ENCODE measurements around the gene ATP8A2. TPM values are rescaled to one million over a fixed set of nuclear protein-coding genes. Genes with fewer than 3 reads are reported as not detected.

Gene ATP8A2
- total RNA-seq, 2 donors from 2014 or later, result 0.13 to 0.21 TPM

DNA sequence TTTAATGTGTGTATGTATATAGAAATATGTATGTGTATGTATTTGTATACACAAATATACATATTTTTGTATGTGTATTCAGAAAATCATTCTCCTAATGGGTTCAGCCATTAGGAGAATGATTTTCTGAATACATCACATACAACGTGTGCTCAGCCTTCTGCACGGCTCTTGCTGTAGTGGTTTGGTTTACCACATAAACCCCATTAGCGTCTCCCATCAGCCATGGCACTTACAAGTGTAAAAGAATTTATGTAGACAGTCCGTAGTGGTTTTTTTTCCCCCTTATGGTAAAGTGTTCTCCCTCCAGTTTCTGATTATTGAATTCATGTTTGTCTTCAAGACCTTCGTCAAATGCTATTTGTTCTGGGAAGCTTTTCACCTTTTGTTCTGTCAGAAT lies 38.2 kb downstream of the ATP8A2 start:
- no peak overlapping the region for H3K27ac Mint-ChIP-seq
- no peaks in the 10 kb centered on the region for H3K9me3 Mint-ChIP-seq
- no peaks in the 10 kb centered on the region for H3K36me3 Mint-ChIP-seq (ENCODE audit: low read depth)
- peaks cover 1% of the 10 kb centered on the region for H3K27me3 Mint-ChIP-seq
- H3K4me3 Mint-ChIP-seq, result no peak overlapping the region
- no peak for ATAC-seq (replicated peaks)
- H3K4me1 Mint-ChIP-seq, result no peaks in the 10 kb centered on the region

DNA sequence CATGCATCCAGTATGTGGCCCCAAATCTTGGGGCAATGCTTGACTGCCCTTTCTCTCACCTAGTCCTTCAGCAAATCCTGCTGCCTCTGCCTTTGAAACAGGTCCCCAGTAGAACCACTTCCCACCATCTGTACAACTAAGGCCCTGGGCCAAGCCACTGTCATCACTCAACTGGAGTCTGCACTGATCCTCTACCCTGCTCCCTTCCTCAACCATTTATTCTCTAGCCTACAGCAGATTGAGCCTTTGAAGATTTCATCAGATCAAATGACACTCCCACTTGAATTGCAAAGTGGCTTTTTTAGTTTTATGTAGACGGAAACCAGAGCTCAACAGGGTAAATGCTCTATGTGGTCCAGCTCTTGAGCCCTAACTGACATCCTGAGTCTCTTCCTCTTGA lies 43.5 kb downstream of the ATP8A2 start:
- H3K4me1 Mint-ChIP-seq, result no peaks in the 10 kb centered on the region
- no peak overlapping the region for H3K4me3 Mint-ChIP-seq
- no peak for ATAC-seq (replicated peaks)
- H3K9me3 Mint-ChIP-seq, result no peaks in the 10 kb centered on the region
- no peak overlapping the region for H3K27ac Mint-ChIP-seq
- no peaks in the 10 kb centered on the region for H3K36me3 Mint-ChIP-seq (ENCODE audit: low read depth)
- peaks cover 18% of the 10 kb centered on the region for H3K27me3 Mint-ChIP-seq

GRCh38 chr13:25417535-25417934 lies 45.8 kb downstream of the ATP8A2 start:
- no peak overlapping the region for H3K4me3 Mint-ChIP-seq
- H3K36me3 Mint-ChIP-seq (ENCODE audit: low read depth), result no peaks in the 10 kb centered on the region
- H3K4me1 Mint-ChIP-seq, result no peaks in the 10 kb centered on the region
- H3K27ac Mint-ChIP-seq, result no peak overlapping the region
- peaks cover 18% of the 10 kb centered on the region for H3K27me3 Mint-ChIP-seq
- ATAC-seq (replicated peaks), result no peak
- H3K9me3 Mint-ChIP-seq, result no peaks in the 10 kb centered on the region

DNA sequence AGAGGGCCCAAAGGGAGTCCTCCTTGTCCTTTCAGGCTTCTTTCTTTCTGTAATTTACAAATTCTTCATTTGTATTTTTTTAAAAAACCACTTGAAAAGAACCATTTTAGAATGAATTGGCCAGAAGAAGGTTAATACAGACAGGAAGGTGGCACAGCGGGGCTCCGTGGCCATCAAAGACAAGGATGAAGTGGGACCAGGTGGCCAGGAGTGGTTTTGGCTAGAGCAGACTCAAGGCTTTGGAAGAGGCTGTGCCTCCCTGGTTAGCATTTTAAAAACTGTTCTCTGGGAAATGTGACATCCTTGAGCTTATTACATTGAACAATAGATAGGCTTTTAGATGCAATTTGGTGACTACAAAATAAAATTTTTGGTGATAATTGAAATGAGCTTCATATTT lies 48.4 kb downstream of the ATP8A2 start:
- Mint-ChIP-seq H3K27ac (no peak overlapping the region), H3K27me3 (peaks cover 24% of the 10 kb centered on the region), H3K4me1 (no peaks in the 10 kb centered on the region), H3K4me3 (no peak overlapping the region), H3K9me3 (no peaks in the 10 kb centered on the region), H3K36me3 (ENCODE audit: low read depth) (no peaks in the 10 kb centered on the region)
- no peak for ATAC-seq (replicated peaks)

DNA sequence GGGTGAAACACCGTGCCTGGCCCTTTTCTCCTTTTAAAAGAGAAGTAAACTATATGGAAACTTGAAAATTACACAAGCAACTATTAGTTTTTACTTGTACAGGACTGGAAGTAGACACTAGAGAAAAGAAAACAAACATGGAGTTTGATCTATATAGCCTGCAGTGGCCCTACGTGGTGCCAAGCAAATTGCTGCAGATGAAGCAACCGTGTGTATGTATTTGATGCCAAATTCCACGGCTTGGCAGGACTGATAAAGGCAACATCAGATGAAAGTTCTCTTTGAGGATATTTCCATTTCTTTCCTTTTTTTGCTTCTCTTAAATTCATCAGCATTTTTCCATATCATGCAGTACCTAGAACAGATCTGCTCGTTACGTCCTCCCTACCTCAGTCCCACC lies 49.8 kb downstream of the ATP8A2 start:
- H3K36me3 Mint-ChIP-seq (ENCODE audit: low read depth), result no peaks in the 10 kb centered on the region
- ATAC-seq (replicated peaks), result no peak
- H3K27me3 Mint-ChIP-seq, result peaks cover 21% of the 10 kb centered on the region
- no peak overlapping the region for H3K4me3 Mint-ChIP-seq
- no peak overlapping the region for H3K27ac Mint-ChIP-seq
- H3K9me3 Mint-ChIP-seq, result no peaks in the 10 kb centered on the region
- H3K4me1 Mint-ChIP-seq, result no peaks in the 10 kb centered on the region

DNA sequence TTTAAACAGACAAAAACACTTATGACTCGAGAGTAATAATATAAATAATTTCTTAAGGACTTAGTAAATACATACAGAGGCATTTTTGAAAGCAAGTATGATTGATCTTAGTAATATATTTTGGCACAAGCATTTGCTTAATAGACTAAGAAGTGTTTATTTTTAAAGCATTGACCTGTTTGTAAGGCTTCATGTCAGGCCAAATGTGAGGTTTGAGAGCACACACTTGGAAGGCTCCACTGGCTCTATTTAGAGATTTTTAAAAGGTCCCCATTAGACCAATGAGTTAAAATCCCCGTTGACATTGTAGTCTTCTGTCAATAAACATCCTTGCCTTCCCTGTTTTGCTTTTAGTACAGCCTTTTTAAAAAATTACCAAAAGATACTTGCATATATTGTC lies 50.4 kb downstream of the ATP8A2 start:
- no peak overlapping the region for H3K4me3 Mint-ChIP-seq
- no peaks in the 10 kb centered on the region for H3K9me3 Mint-ChIP-seq
- H3K27me3 Mint-ChIP-seq, result peaks cover 21% of the 10 kb centered on the region
- ATAC-seq (replicated peaks), result no peak
- H3K36me3 Mint-ChIP-seq (ENCODE audit: low read depth), result no peaks in the 10 kb centered on the region
- no peaks in the 10 kb centered on the region for H3K4me1 Mint-ChIP-seq
- no peak overlapping the region for H3K27ac Mint-ChIP-seq

GRCh38 chr13:25423831-25424230 lies 52.1 kb downstream of the ATP8A2 start:
- no peaks in the 10 kb centered on the region for H3K4me1 Mint-ChIP-seq

GRCh38 chr13:25429466-25429865 lies 57.7 kb downstream of the ATP8A2 start:
- ATAC-seq (replicated peaks), result no peak
- no peaks in the 10 kb centered on the region for H3K9me3 Mint-ChIP-seq
- peaks cover 6% of the 10 kb centered on the region for H3K27me3 Mint-ChIP-seq
- H3K27ac Mint-ChIP-seq, result no peak overlapping the region
- no peaks in the 10 kb centered on the region for H3K4me1 Mint-ChIP-seq
- H3K36me3 Mint-ChIP-seq (ENCODE audit: low read depth), result no peaks in the 10 kb centered on the region
- no peak overlapping the region for H3K4me3 Mint-ChIP-seq

More at GRCh38 chr13:25423831-25424230, 52.1 kb downstream of the ATP8A2 start:
- no peak for ATAC-seq (replicated peaks)
- Mint-ChIP-seq H3K27ac (no peak overlapping the region), H3K36me3 (ENCODE audit: low read depth) (no peaks in the 10 kb centered on the region), H3K9me3 (no peaks in the 10 kb centered on the region), H3K4me3 (no peak overlapping the region), H3K27me3 (peaks cover 17% of the 10 kb centered on the region)

DNA sequence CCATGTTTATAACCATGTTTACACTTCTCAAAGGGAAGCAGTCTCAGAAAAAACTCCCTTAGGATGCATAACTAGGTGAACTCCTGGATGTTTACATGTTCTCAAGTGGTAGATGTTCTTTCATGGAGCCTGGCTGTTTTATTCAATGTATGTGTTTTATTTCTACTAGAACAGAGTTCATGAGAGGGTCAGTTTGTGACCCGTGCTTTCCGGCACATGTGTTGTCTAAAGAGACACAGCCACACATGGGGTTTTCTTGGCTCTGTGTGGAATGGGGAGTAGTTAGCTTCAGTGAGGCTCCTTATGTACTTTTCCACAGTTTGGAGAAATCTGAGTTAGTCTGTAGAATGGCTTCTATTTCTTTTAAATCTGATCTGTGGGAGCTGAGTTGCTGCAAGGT lies 60.9 kb downstream of the ATP8A2 start:
- Mint-ChIP-seq H3K27ac (no peak overlapping the region), H3K4me1 (no peaks in the 10 kb centered on the region), H3K9me3 (peaks cover 3% of the 10 kb centered on the region), H3K4me3 (no peak overlapping the region), H3K36me3 (ENCODE audit: low read depth) (no peaks in the 10 kb centered on the region), H3K27me3 (peaks cover 23% of the 10 kb centered on the region)
- ATAC-seq (replicated peaks), result no peak

GRCh38 chr13:25440061-25440460 lies 68.3 kb downstream of the ATP8A2 start:
- H3K4me1 Mint-ChIP-seq, result no peaks in the 10 kb centered on the region
- no peak overlapping the region for H3K27ac Mint-ChIP-seq
- H3K4me3 Mint-ChIP-seq, result no peak overlapping the region
- H3K27me3 Mint-ChIP-seq, result peaks cover 44% of the 10 kb centered on the region
- no peaks in the 10 kb centered on the region for H3K36me3 Mint-ChIP-seq (ENCODE audit: low read depth)
- peaks cover 3% of the 10 kb centered on the region for H3K9me3 Mint-ChIP-seq
- ATAC-seq (replicated peaks), result no peak

GRCh38 chr13:25446261-25446660 lies 74.5 kb downstream of the ATP8A2 start:
- Mint-ChIP-seq H3K27me3 (peaks cover 28% of the 10 kb centered on the region), H3K4me3 (no peak overlapping the region), H3K36me3 (ENCODE audit: low read depth) (no peaks in the 10 kb centered on the region), H3K9me3 (no peaks in the 10 kb centered on the region), H3K4me1 (no peaks in the 10 kb centered on the region), H3K27ac (no peak overlapping the region)
- no peak for ATAC-seq (replicated peaks)

GRCh38 chr13:25447396-25447795 lies 75.6 kb downstream of the ATP8A2 start:
- H3K36me3 Mint-ChIP-seq (ENCODE audit: low read depth), result no peaks in the 10 kb centered on the region
- no peak overlapping the region for H3K4me3 Mint-ChIP-seq
- H3K27ac Mint-ChIP-seq, result no peak overlapping the region
- H3K9me3 Mint-ChIP-seq, result no peaks in the 10 kb centered on the region
- ATAC-seq (replicated peaks), result no peak
- no peaks in the 10 kb centered on the region for H3K4me1 Mint-ChIP-seq
- H3K27me3 Mint-ChIP-seq, result peaks cover 26% of the 10 kb centered on the region

- H3K27me3 Mint-ChIP-seq, result peaks cover 37% of the 10 kb centered on the region
- H3K36me3 Mint-ChIP-seq (ENCODE audit: low read depth), result no peaks in the 10 kb centered on the region
- no peak overlapping the region for H3K27ac Mint-ChIP-seq
- H3K9me3 Mint-ChIP-seq, result no peaks in the 10 kb centered on the region
- no peak for ATAC-seq (replicated peaks)
- no peak overlapping the region for H3K4me3 Mint-ChIP-seq
- no peaks in the 10 kb centered on the region for H3K4me1 Mint-ChIP-seq
Observed at GRCh38 chr13:25453850-25454365, 82.1 kb downstream of the ATP8A2 start.

- peaks cover 41% of the 10 kb centered on the region for H3K27me3 Mint-ChIP-seq
- no peak for ATAC-seq (replicated peaks)
- no peak overlapping the region for H3K4me3 Mint-ChIP-seq
- no peaks in the 10 kb centered on the region for H3K4me1 Mint-ChIP-seq
- H3K9me3 Mint-ChIP-seq, result no peaks in the 10 kb centered on the region
- no peak overlapping the region for H3K27ac Mint-ChIP-seq
- H3K36me3 Mint-ChIP-seq (ENCODE audit: low read depth), result no peaks in the 10 kb centered on the region
Observed at GRCh38 chr13:25455146-25455545, 83.4 kb downstream of the ATP8A2 start.

- H3K9me3 Mint-ChIP-seq, result no peaks in the 10 kb centered on the region
- H3K27ac Mint-ChIP-seq, result no peak overlapping the region
- no peak for ATAC-seq (replicated peaks)
- no peaks in the 10 kb centered on the region for H3K4me1 Mint-ChIP-seq
- no peak overlapping the region for H3K4me3 Mint-ChIP-seq
- no peaks in the 10 kb centered on the region for H3K36me3 Mint-ChIP-seq (ENCODE audit: low read depth)
- peaks cover 39% of the 10 kb centered on the region for H3K27me3 Mint-ChIP-seq
Observed at GRCh38 chr13:25457566-25457965, 85.8 kb downstream of the ATP8A2 start.

All from activated T-helper 17 cell treated with anti-CD3 and anti-CD28 coated beads, Interleukin-2, amount 50 U/mL, for 72 hours (primary cell).